22Rv1 (cell line): ENCODE results near the gene KCNH1.

Experiments used
- ZFX ChIP-seq: fragments of 450-650 bp; IDR thresholded peaks from 2 replicates; pipeline ENCODE4 v1.6.1; 2017; ENCODE audit warnings: antibody characterized with exemption, borderline replicate concordance
- TF ChIP-seq, protein P1 (sequence below): fragments of 450-650 bp; IDR thresholded peaks from 2 replicates; pipeline ENCODE4 v1.5.1; 2017; ENCODE audit warnings: mild to moderate bottlenecking

DNA sequence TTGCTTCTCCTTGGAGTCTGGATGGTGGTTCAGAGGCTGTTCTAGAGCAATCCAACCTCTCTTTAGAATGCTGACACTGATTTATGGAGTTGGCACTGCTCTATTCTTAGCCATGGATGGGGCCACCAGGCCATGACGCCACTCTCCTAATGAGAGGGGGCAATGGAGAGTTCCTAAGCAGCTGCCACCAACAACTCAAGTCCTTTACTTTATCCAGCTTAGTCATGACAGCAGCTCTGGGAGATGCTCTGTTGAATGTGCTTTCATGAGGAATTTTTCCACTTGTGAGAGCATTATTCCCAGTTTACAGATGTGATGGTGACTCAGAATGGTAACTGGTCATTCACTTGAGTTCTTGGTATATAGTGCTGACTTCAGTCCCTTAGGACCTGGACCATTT lies 438.9 kb downstream of the KCNH1 start:
- TF ChIP-seq, protein P1, sequence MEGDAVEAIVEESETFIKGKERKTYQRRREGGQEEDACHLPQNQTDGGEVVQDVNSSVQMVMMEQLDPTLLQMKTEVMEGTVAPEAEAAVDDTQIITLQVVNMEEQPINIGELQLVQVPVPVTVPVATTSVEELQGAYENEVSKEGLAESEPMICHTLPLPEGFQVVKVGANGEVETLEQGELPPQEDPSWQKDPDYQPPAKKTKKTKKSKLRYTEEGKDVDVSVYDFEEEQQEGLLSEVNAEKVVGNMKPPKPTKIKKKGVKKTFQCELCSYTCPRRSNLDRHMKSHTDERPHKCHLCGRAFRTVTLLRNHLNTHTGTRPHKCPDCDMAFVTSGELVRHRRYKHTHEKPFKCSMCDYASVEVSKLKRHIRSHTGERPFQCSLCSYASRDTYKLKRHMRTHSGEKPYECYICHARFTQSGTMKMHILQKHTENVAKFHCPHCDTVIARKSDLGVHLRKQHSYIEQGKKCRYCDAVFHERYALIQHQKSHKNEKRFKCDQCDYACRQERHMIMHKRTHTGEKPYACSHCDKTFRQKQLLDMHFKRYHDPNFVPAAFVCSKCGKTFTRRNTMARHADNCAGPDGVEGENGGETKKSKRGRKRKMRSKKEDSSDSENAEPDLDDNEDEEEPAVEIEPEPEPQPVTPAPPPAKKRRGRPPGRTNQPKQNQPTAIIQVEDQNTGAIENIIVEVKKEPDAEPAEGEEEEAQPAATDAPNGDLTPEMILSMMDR = no peak
- no peak for TF ChIP-seq ZFX
